Measurements from ENCODE around the gene BROX.

DNA sequence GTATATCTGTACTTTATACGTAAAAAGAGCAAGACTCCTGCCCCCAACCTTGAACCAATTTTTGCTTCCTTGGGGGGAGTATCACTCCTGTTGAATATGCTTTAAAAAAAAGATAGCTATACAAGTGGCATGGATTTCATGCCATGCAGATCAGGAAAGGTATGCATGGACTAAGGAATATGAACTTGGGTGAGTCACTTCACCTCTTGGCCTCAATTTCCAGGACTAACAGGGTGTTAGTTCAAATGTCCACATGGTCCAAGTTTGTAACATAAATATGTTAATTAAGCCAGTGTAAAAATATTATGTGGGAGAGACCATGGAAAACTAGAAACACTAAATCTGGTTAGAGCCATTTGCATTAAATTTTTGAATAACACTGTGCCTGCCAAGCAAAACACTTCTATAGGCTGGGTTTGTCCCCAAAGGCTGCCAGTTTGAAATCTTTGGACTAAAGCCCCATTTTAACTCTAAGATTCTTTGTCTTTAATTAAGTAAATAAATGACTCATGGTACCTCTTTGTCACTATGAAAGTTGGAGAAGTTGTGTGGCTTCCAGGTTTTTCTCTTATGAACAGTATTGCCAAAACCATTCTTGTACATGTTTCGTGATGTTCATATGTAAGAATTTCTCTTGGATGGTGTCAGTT is 57.7 kb downstream of the BROX start:
- no peak for TF ChIP-seq CTCF (IDR thresholded peaks at IDR 0.05)
- TF ChIP-seq SIN3A (IDR thresholded peaks at IDR 0.05; ENCODE audit: borderline replicate concordance, low read depth, low read length) = no peak
- no peak for TF ChIP-seq SMC3 (IDR thresholded peaks at IDR 0.05; ENCODE audit: low read depth, low read length)
- TF ChIP-seq JUND (IDR thresholded peaks at IDR 0.05) = no peak
- TF ChIP-seq EP300 (IDR thresholded peaks at IDR 0.05; ENCODE audit: borderline replicate concordance in 1 of 2, low read depth in 1 of 2, low read length in 1 of 2) = no peak
- no peak for TF ChIP-seq TCF12 (IDR thresholded peaks at IDR 0.05)
- TF ChIP-seq REST (IDR thresholded peaks at IDR 0.05; ENCODE audit: low read depth, low read length) = no peak
- no peak for TF ChIP-seq YY1 (IDR thresholded peaks at IDR 0.05; ENCODE audit: low read depth)
- TF ChIP-seq RFX5 (IDR thresholded peaks at IDR 0.05; ENCODE audit: low read length) = no peak
- TF ChIP-seq POLR2AphosphoS5 (IDR thresholded peaks at IDR 0.05; ENCODE audit: low read depth, low read length) = no peak
- no peak for TF ChIP-seq IRF3 (IDR thresholded peaks at IDR 0.05; ENCODE audit: low read depth, low read length)
- TF ChIP-seq EZH2phosphoT487 (IDR thresholded peaks at IDR 0.05; ENCODE audit: borderline replicate concordance, low read depth) = no peak
- TF ChIP-seq TAF1 (IDR thresholded peaks at IDR 0.05; ENCODE audit: borderline replicate concordance, low read depth, low read length) = no peak
- TF ChIP-seq TEAD4 (IDR thresholded peaks at IDR 0.05; ENCODE audit: borderline replicate concordance, insufficient read depth) = no peak

Measured in SK-N-SH (cell line).